HepG2 (cell line): ENCODE measurements around the gene C1QC. TPM values are rescaled to one million over a fixed set of nuclear protein-coding genes. Genes with fewer than 3 reads are reported as not detected.

Source experiments
- ATAC-seq: fragments of 200-7000 bp; cut with Tn5 transposase; 3 replicates; pipeline ENCODE4 v1.9.1; 2020; ENCODE audit warnings: mild to moderate bottlenecking, moderate library complexity
- BruUV-seq: library from RNA; stranded (reverse); fragments of 400-500 nt; replicated peaks from 2 replicates; lab custom pipeline; 2021; lab: Mats Ljungman, UMichigan
- CTCF ChIA-PET: fragments of 300-600 bp; formaldehyde crosslinking; extraction: SDS; loops from one replicate; lab custom pipeline; 2021; ENCODE audit warnings: low total read pairs, inconsistent platforms, low intra/inter-chr PET ratio; lab: Yijun Ruan, JAX
- POLR2A ChIA-PET: fragments of 350-600 bp; sonication (Branson Sonifier 250); formaldehyde crosslinking; loops from one replicate; lab custom pipeline; 2020; ENCODE audit warnings: antibody characterized with exemption, inconsistent platforms; lab: Yijun Ruan, JAX
- DNase-seq: peaks from one replicate; pipeline ENCODE4 v3.0.0-alpha.2; 2015; ENCODE audit warnings: low spot score
- FAIRE-seq: peaks from 3 replicates; lab custom pipeline; 2011; peaks lifted over from hg19 to GRCh38; lab: Jason Lieb, UNC
- H2AFZ ChIP-seq: one replicate; pipeline ENCODE4 v1.6.1; 2011; ENCODE audit warnings: low read length, inconsistent platforms
- H3K27ac ChIP-seq: fragments of 300-600 bp; 3 replicates; pipeline ENCODE4 v1.8.0; 2011; ENCODE audit warnings: mixed run types, mild to moderate bottlenecking, mixed read lengths, low read length, inconsistent platforms; ENCODE audit not compliant: insufficient read depth; ENCODE audit errors: extremely low read length
- H3K27me3 ChIP-seq, 2 experiments: fragments of 200-600 bp in 1 of 2; 2 replicates in 1 of 2; 3 replicates in 1 of 2; pipeline versions ENCODE4 v1.6.0 to v1.8.0; 2011; ENCODE audit warnings: low read length in 2 of 2, mild to moderate bottlenecking in 2 of 2, moderate library complexity in 2 of 2, inconsistent platforms in 1 of 2; ENCODE audit not compliant: insufficient read depth in 2 of 2, control insufficient read depth in 1 of 2
- H3K36me3 ChIP-seq, 2 experiments: fragments of 200-600 bp in 1 of 2; replicated peaks in 1 of 2; 2 replicates in 1 of 2; 3 replicates in 1 of 2; pipeline versions ENCODE4 v1.5.1 to v1.8.0; 2011; ENCODE audit warnings: low read length in 2 of 2, inconsistent platforms in 1 of 2; ENCODE audit not compliant: insufficient read depth in 2 of 2, control insufficient read depth in 1 of 2
- H3K4me1 ChIP-seq: 2 replicates; pipeline ENCODE4 v1.5.1; 2012; ENCODE audit warnings: low read length, inconsistent platforms; ENCODE audit not compliant: insufficient read depth
- H3K4me2 ChIP-seq: 2 replicates; pipeline ENCODE4 v1.6.0; 2011; ENCODE audit warnings: low read depth, low read length, inconsistent platforms
- H3K4me3 ChIP-seq, 3 experiments: fragments of 200-600 bp in 1 of 3; sonication (generic), shearing (Covaris generic) in 1 of 3; replicated peaks in 1 of 3; 2 replicates each; pipeline ENCODE4 v1.5.1; 2011 to 2016; ENCODE audit warnings: low read length in 3 of 3, inconsistent platforms in 2 of 3, low read depth in 2 of 3, mild to moderate bottlenecking in 2 of 3, control low read depth in 1 of 3, mixed read lengths in 1 of 3; ENCODE audit not compliant: insufficient read depth in 1 of 3
- H3K79me2 ChIP-seq: one replicate; pipeline ENCODE4 v1.6.1; 2011; ENCODE audit warnings: low read length, inconsistent platforms; ENCODE audit not compliant: insufficient read depth
- H3K9ac ChIP-seq: 2 replicates; pipeline ENCODE4 v1.6.0; 2011; ENCODE audit warnings: mild to moderate bottlenecking, low read depth, low read length, inconsistent platforms; ENCODE audit not compliant: insufficient read depth
- H3K9me3 ChIP-seq: 2 replicates; pipeline ENCODE4 v1.5.1; 2012; ENCODE audit warnings: mild to moderate bottlenecking, low read length
- H4K20me1 ChIP-seq: 2 replicates; pipeline ENCODE4 v1.6.0; 2011; ENCODE audit warnings: inconsistent platforms, mild to moderate bottlenecking, low read length, moderate library complexity; ENCODE audit not compliant: insufficient read depth
- CTCF ChIP-seq: sonication (generic); formaldehyde crosslinking; IDR thresholded peaks from 2 replicates; pipeline ENCODE4 v1.5.0; 2020; ENCODE audit warnings: mild to moderate bottlenecking, missing genetic modification reagents, moderate library complexity
- PLRG1 ChIP-seq: fragments of 450-650 bp; conservative IDR thresholded peaks from 2 replicates; pipeline ENCODE4 v1.6.1; 2016
- RAD21 ChIP-seq: fragments of 450-650 bp; formaldehyde crosslinking; IDR thresholded peaks from 2 replicates; pipeline ENCODE4 v1.5.0; 2020; ENCODE audit warnings: mild to moderate bottlenecking
- RFX1 ChIP-seq: fragments of 450-650 bp; IDR thresholded peaks from 2 replicates; pipeline ENCODE4 v1.6.1; 2017
- SMC3 ChIP-seq: IDR thresholded peaks from 2 replicates; pipeline ENCODE4 v1.6.1; 2011; ENCODE audit warnings: low read length, improper control_type of control experiment
- STAG1 ChIP-seq: sonication (generic); formaldehyde crosslinking; IDR thresholded peaks from 2 replicates; pipeline ENCODE4 v1.4.0; 2020; ENCODE audit warnings: missing genetic modification reagents
- ZNF232 ChIP-seq: sonication (generic); formaldehyde crosslinking; IDR thresholded peaks from 2 replicates; pipeline ENCODE4 v1.4.0; 2020; ENCODE audit warnings: missing genetic modification reagents, borderline replicate concordance
- ZNF235 ChIP-seq: sonication (generic); formaldehyde crosslinking; IDR thresholded peaks from 2 replicates; pipeline ENCODE4 v1.8.1; 2023; ENCODE audit warnings: mild to moderate bottlenecking, missing genetic modification reagents, borderline replicate concordance
- ZNF629 ChIP-seq: sonication (generic); formaldehyde crosslinking; conservative IDR thresholded peaks from 2 replicates; pipeline ENCODE4 v1.5.0; 2020; ENCODE audit warnings: missing genetic modification reagents
- WGBS: methylation state at CpG from one replicate; pipeline ENCODE4 v1.1.6; 2017; ENCODE audit warnings: low lambda C conversion rate; 5-methylcytosine and 5-hydroxymethylcytosine counted together
- in situ Hi-C: cut with HindIII; loops from 2 replicates; pipeline ENCODE4 v1.10.0; 2017; ENCODE audit warnings: low pct_unique_long_range_greater_than_20kb; ENCODE audit not compliant: extremely low pct_ligation_motif_present
- intact Hi-C: fragments of 100-400 bp; cut with micrococcal nuclease; formaldehyde crosslinking; loops from one replicate; pipeline ENCODE4 v1.10.0; 2022; ENCODE audit not compliant: unreplicated experiment
- polyA plus RNA-seq, 8 experiments: library from polyadenylated mRNA; depleted of rRNA in 3 of 8; stranded (reverse) in 7 of 8; unstranded in 1 of 8; fragments of >200 nt; fragmentation: Illumina TruSeq in 4 of 8; extraction: Trizol in 4 of 8; gene quantifications; 2 replicates each; pipeline versions ENCODE4 v1.2.1 to v1.2.3, GENCODE V29; 2011 to 2016; ENCODE audit warnings: low read depth in 4 of 8, missing spikeins in 1 of 8, mixed read lengths in 1 of 8; ENCODE audit not compliant: insufficient read depth in 1 of 8
- total RNA-seq, 5 experiments: library from RNA; depleted of rRNA; stranded (reverse); fragments of >200 nt; fragmentation: Illumina TruSeq; extraction: Trizol; gene quantifications; 2 replicates each; pipeline ENCODE4 v1.2.3, GENCODE V29; 2016; ENCODE audit warnings: low read depth in 1 of 5

C1QC gene
- total and polyA plus RNA-seq, 2 of the 13 experiments (the other 11 are each of a cell fraction or from before 2014, with no cell fraction given), result not detected

- Histone ChIP-seq H3K27me3 (peaks cover 3 to 6% of the 10 kb centered on the region in 2 experiments; a peak in 1 of 5 replicates), H4K20me1 (no peaks in the 10 kb centered on the region), H3K79me2 (no peaks in the 10 kb centered on the region), H3K4me1 (no peaks in the 10 kb centered on the region), H2AFZ (no peak overlapping the region), H3K27ac (no peak overlapping the region), H3K4me2 (no peak overlapping the region), H3K36me3 (no peaks in the 10 kb centered on the region), H3K9ac (no peak overlapping the region), H3K4me3 (no peak overlapping the region), H3K9me3 (no peaks in the 10 kb centered on the region)
- peak; percentile 77 for TF ChIP-seq ZNF629
- TF ChIP-seq ZNF235 (CRISPR knock-in tag), result no peak
- BruUV-seq, result no TSS peak
- intact Hi-C loops (no loop called here), in situ Hi-C loops (no loop called here)
- ATAC-seq, result no peak
- no peak for DNase-seq
- 24% methylated on average over 4 of the region's 4 CpGs for WGBS
- CTCF ChIA-PET, result no interaction called here
- no peak for FAIRE-seq
- POLR2A ChIA-PET, result no interaction called here
These were observed 28.6 kb downstream of the C1QC start for GRCh38 chr1:22671999-22672398.

GRCh38 chr1:22673486-22674409 lies 30.3 kb downstream of the C1QC start:
- Histone ChIP-seq H4K20me1 (no peaks in the 10 kb centered on the region), H3K9ac (no peak overlapping the region), H3K36me3 (no peaks in the 10 kb centered on the region), H3K4me1 (no peaks in the 10 kb centered on the region), H3K27ac (no peak overlapping the region), H3K79me2 (no peaks in the 10 kb centered on the region), H3K27me3 (peaks cover 3 to 6% of the 10 kb centered on the region in 2 experiments; a peak in 1 of 5 replicates), H3K9me3 (no peaks in the 10 kb centered on the region), H3K4me3 (no peak overlapping the region), H2AFZ (no peak overlapping the region), H3K4me2 (no peak overlapping the region)
- FAIRE-seq (no peak), DNase-seq (peak; percentile 12), ATAC-seq (peak; percentile 51; the same call in 2 of the 3 replicates)
- ChIA-PET POLR2A (no interaction called here), CTCF (interaction anchor here (0.6 to 2.4 kb wide), 3 partner anchors 216 to 290 kb away, joined by 3 to 17 read pairs (median 3); no protein-coding TSS in a partner anchor)
- no peak for TF ChIP-seq PLRG1
- peak; percentile 68 for TF ChIP-seq CTCF
- TF ChIP-seq ZNF232 (CRISPR knock-in tag), result no peak
- TF ChIP-seq RAD21 (CRISPR knock-in tag), result peak; percentile 62
- peak; percentile 72 for TF ChIP-seq STAG1
- peak; percentile 46; the same call in 1 of the 2 replicates for TF ChIP-seq RFX1
- peak; percentile 75; the same call in 1 of the 2 replicates for TF ChIP-seq SMC3
- in situ Hi-C loops, result no loop called here
- 21% methylated on average over 10 of the region's 17 CpGs for WGBS
- BruUV-seq, result no TSS peak
- intact Hi-C loops, result no loop called here
